ENCODE results near the gene TCP11L2.

- TF ChIP-seq POLR2A (IDR thresholded peaks at IDR 0.05; ENCODE audit: low read depth) (no peak), CTCF (IDR thresholded peaks at IDR 0.05) (no peak), POLR2AphosphoS5 (IDR thresholded peaks at IDR 0.05) (no peak)
These were observed 46.0 kb upstream of the TCP11L2 start for GRCh38 chr12:106256524-106256923.

Measured in esophagus muscularis mucosa (tissue), 3 donors.